Adrenal gland (tissue), 5 donors: ENCODE measurements around the gene ADCY5.

Source experiments
- POLR2A ChIP-seq, 2 donors: fragments of 450-650 bp; IDR thresholded peaks; one replicate each; pipeline ENCODE4 v1.6.1; 2017; ENCODE audit warnings: antibody characterized with exemption in 2 of 2, mild to moderate bottlenecking in 2 of 2, moderate library complexity in 1 of 2
- TF ChIP-seq, protein P1 (sequence below), 6 experiments: fragments of 450-650 bp in 4 of 6; fragments of 200-600 bp in 2 of 6; sonication (generic) in 1 of 6; IDR thresholded peaks; 1 replicate in 5 of 6; 2 replicates in 1 of 6; pipeline versions ENCODE4 v1.5.1 to v1.8.0; 2016 to 2021; ENCODE audit warnings: antibody characterized with exemption in 6 of 6, mild to moderate bottlenecking in 2 of 6, moderate library complexity in 1 of 6
- donor health status: DM: no; HTN: no; CAD: no.

DNA sequence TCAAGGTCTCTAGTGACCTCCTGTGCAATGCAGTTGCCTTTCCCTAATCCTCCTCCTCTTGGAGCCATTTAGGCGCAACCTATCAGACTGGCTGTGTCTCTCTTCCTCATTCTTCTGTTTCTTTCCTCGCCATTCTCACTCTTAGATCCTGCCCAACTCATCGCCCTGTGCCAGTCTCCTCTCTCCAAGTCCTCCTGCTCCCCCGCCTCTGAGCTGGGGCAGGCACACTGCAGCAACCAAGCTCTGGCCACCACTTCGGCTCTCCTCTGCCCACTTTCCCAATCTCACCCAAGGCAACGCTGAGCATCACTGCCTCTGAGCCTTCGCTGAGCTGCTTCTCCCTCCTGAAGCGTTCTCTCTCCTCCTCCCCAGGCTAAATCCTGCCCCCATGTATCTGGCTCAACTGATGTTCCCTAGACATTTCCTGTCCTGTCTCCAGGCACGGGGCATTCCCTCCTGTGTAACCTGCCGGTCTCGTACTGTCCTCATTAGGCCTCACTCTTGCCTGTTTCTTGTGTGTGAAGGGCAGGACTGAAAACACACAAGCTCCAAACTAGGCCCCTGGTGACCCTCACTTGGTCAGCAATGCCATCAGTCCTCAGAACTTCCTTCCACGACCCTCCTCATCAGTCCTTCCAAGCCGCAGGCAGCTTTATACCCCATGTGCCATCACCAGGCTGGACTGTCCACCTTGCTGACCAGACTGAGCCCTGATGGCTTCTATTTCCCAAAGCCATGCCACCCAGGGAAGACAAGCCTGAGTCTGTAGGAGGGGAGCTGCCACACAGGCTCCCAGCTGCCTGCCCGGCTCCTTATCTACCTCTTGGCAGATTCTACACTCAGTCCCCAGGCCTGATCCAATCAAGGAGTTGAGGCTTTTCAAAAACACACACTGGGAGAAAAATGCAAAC, 161.6 kb downstream of the ADCY5 start:
- TF ChIP-seq, protein P1, sequence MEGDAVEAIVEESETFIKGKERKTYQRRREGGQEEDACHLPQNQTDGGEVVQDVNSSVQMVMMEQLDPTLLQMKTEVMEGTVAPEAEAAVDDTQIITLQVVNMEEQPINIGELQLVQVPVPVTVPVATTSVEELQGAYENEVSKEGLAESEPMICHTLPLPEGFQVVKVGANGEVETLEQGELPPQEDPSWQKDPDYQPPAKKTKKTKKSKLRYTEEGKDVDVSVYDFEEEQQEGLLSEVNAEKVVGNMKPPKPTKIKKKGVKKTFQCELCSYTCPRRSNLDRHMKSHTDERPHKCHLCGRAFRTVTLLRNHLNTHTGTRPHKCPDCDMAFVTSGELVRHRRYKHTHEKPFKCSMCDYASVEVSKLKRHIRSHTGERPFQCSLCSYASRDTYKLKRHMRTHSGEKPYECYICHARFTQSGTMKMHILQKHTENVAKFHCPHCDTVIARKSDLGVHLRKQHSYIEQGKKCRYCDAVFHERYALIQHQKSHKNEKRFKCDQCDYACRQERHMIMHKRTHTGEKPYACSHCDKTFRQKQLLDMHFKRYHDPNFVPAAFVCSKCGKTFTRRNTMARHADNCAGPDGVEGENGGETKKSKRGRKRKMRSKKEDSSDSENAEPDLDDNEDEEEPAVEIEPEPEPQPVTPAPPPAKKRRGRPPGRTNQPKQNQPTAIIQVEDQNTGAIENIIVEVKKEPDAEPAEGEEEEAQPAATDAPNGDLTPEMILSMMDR (IDR thresholded peaks at IDR 0.05): no peak
- no peak for TF ChIP-seq POLR2A (IDR thresholded peaks at IDR 0.05)
